Measurements from ENCODE around the gene ADGRG1. TPM values are rescaled to one million over a fixed set of nuclear protein-coding genes. Genes with fewer than 3 reads are reported as not detected.
A peak's percentile ranks its signal among the peaks of the same experiment; 100 is the strongest.

Gene ADGRG1
- total RNA-seq, 3 donors from 2014 or later (not counting 1 experiment from before 2014, with no cell fraction given), result 830 to 949 (median 858) TPM

DNA sequence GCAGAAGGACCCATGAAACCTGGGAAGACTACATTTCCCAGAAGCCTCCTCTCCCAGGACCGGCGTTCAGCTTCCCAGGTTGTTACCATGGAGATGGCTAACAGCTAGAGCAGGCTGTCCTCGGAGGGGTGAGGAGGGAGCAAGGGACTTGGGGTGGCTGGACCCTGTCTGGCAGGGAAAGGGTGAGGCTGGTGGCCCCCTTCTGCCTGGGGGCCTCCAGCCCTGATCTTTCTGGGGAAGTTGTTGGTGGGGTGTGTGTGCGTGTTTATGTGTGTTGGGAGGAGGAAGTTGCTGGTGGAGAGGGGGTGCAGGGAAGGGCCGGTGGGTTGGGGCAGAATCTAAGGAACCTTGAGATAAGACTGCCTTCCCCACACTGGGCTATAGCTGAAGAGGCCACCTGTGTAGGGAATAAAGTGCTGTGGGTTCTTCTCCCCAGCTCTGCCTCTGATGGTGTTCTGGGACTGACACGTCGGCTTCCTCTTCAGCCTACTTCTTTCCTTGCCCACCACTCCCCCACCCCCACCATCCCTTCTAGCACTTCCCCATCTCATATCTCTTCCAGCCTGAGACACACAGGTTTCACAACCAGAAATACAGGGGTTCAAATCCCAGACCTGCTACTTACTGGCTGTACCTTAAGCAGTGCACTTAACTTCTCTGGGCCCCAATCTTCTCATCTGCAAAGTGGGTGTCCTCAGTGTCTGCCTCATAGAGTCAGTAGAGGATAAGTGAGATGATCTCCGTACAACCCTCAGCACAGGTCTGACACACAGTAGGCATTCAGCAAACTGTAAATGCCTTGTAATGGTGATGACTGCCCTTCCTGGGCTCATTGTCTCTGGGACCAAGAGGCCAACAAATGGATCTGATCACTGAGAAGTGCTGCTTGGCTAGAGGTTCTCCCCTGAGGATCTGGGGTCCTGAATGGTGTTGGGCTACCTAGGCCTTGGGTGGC lies 66.6 kb downstream of the ADGRG1 start, which contains the start of gene DRC7:
Gene DRC7 (plus strand): TSS at position 82 of the 955 bp plus-strand sequence. CDS start 3,144 bp downstream, outside the sequence.
- H3K27ac Mint-ChIP-seq, result peak within 1 kb of the TSS in 1 of 2 donors; percentile 77
- no peaks in the 10 kb centered on the region for H3K36me3 Mint-ChIP-seq
- no peaks in the 10 kb centered on the region for H3K27me3 Mint-ChIP-seq (ENCODE audit: low read depth in 2 of 2)
- Histone ChIP-seq H3K4me1 (ENCODE audit: control insufficient read depth, insufficient read depth, low read length) (peaks cover 27% of the 10 kb centered on the region), H3K36me3 (ENCODE audit: control insufficient read depth, insufficient read depth, low read length) (no peaks in the 10 kb centered on the region), H3K27me3 (ENCODE audit: control insufficient read depth, insufficient read depth, low read length) (no peaks in the 10 kb centered on the region), H3K4me3 (ENCODE audit: low read length) (peak within 1 kb of the TSS; percentile 1), H3K27ac (ENCODE audit: low read length) (no peak within 1 kb of the TSS), H3K9me3 (ENCODE audit: control insufficient read depth, insufficient read depth, low read length) (no peaks in the 10 kb centered on the region)
- peaks cover 9 to 10% of the 10 kb centered on the region in 2 donors for H3K4me1 Mint-ChIP-seq
- H3K4me3 Mint-ChIP-seq, result no peak within 1 kb of the TSS
- peak in 1 of 3 donors; percentile 52 for ATAC-seq
- TF ChIP-seq, protein P1, sequence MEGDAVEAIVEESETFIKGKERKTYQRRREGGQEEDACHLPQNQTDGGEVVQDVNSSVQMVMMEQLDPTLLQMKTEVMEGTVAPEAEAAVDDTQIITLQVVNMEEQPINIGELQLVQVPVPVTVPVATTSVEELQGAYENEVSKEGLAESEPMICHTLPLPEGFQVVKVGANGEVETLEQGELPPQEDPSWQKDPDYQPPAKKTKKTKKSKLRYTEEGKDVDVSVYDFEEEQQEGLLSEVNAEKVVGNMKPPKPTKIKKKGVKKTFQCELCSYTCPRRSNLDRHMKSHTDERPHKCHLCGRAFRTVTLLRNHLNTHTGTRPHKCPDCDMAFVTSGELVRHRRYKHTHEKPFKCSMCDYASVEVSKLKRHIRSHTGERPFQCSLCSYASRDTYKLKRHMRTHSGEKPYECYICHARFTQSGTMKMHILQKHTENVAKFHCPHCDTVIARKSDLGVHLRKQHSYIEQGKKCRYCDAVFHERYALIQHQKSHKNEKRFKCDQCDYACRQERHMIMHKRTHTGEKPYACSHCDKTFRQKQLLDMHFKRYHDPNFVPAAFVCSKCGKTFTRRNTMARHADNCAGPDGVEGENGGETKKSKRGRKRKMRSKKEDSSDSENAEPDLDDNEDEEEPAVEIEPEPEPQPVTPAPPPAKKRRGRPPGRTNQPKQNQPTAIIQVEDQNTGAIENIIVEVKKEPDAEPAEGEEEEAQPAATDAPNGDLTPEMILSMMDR (IDR thresholded peaks at IDR 0.05), result no peak
- 30% methylated on average over 7 of the region's 8 CpGs for WGBS (ENCODE audit: insufficient coverage)
- DNase-seq, result peak in 1 of 2 donors; percentile 46
- intact Hi-C loops (cut with micrococcal nuclease), result no loop called here
- no peaks in the 10 kb centered on the region for H3K9me3 Mint-ChIP-seq

GRCh38 chr16:57695680-57696069 lies 67.2 kb downstream of the ADGRG1 start:
- DNase-seq (no peak), ATAC-seq (no peak)
- Mint-ChIP-seq H3K4me3 (no peak overlapping the region), H3K9me3 (no peaks in the 10 kb centered on the region), H3K27me3 (ENCODE audit: low read depth in 2 of 2) (no peaks in the 10 kb centered on the region), H3K4me1 (peaks cover 4 to 6% of the 10 kb centered on the region in 2 donors), H3K36me3 (no peaks in the 10 kb centered on the region), H3K27ac (no peak overlapping the region)
- WGBS (ENCODE audit: insufficient coverage), result 73% methylated on average over 4 of the region's 5 CpGs
- Histone ChIP-seq H3K4me1 (ENCODE audit: control insufficient read depth, insufficient read depth, low read length) (peaks cover 20% of the 10 kb centered on the region), H3K9me3 (ENCODE audit: control insufficient read depth, insufficient read depth, low read length) (no peaks in the 10 kb centered on the region), H3K4me3 (ENCODE audit: low read length) (no peak overlapping the region), H3K27ac (ENCODE audit: low read length) (no peak overlapping the region), H3K27me3 (ENCODE audit: control insufficient read depth, insufficient read depth, low read length) (no peaks in the 10 kb centered on the region), H3K36me3 (ENCODE audit: control insufficient read depth, insufficient read depth, low read length) (no peaks in the 10 kb centered on the region)
- intact Hi-C loops (cut with micrococcal nuclease), result no loop called here
- TF ChIP-seq, protein P1 (IDR thresholded peaks at IDR 0.05), result no peak

- no peak overlapping the region for H3K4me3 Mint-ChIP-seq
- peaks cover 0 to 6% of the 10 kb centered on the region in 2 donors for H3K4me1 Mint-ChIP-seq
- no peaks in the 10 kb centered on the region for H3K36me3 Mint-ChIP-seq
- intact Hi-C loops (cut with micrococcal nuclease), result no loop called here
- TF ChIP-seq, protein P1 (IDR thresholded peaks at IDR 0.05), result no peak
- Histone ChIP-seq H3K36me3 (ENCODE audit: control insufficient read depth, insufficient read depth, low read length) (no peaks in the 10 kb centered on the region), H3K4me3 (ENCODE audit: low read length) (no peak overlapping the region), H3K27me3 (ENCODE audit: control insufficient read depth, insufficient read depth, low read length) (no peaks in the 10 kb centered on the region), H3K27ac (ENCODE audit: low read length) (no peak overlapping the region), H3K9me3 (ENCODE audit: control insufficient read depth, insufficient read depth, low read length) (no peaks in the 10 kb centered on the region), H3K4me1 (ENCODE audit: control insufficient read depth, insufficient read depth, low read length) (peaks cover 14% of the 10 kb centered on the region)
- no peak for DNase-seq
- H3K9me3 Mint-ChIP-seq, result no peaks in the 10 kb centered on the region
- no peak for ATAC-seq
- 93% methylated on average over 5 of the region's 7 CpGs for WGBS (ENCODE audit: insufficient coverage)
- H3K27me3 Mint-ChIP-seq (ENCODE audit: low read depth in 2 of 2), result no peaks in the 10 kb centered on the region
- H3K27ac Mint-ChIP-seq, result no peak overlapping the region
Measured at GRCh38 chr16:57696240-57696639, 67.8 kb downstream of the ADGRG1 start.
